Daoy (cell line): ENCODE measurements around the gene TAS2R13. TPM values are rescaled to one million over a fixed set of nuclear protein-coding genes. Genes with fewer than 3 reads are reported as not detected.

ENCODE experiments used
- DNase-seq: peaks from one replicate; pipeline ENCODE4 v3.0.0-alpha.2; 2015; ENCODE audit warnings: low read depth
- total RNA-seq: library from RNA; depleted of rRNA; stranded (reverse); fragments of >200 nt; shearing (Covaris generic); gene quantifications from 2 replicates; pipeline ENCODE4 v1.2.3, GENCODE V29; 2014; rRNA removed

The TAS2R13 gene
- total RNA-seq, 1 experiment from 2014 or later, result 0.29 TPM

- DNase-seq, result no peak
Observed at GRCh38 chr12:10873378-10873777, 36.0 kb downstream of the TAS2R13 start.

DNA sequence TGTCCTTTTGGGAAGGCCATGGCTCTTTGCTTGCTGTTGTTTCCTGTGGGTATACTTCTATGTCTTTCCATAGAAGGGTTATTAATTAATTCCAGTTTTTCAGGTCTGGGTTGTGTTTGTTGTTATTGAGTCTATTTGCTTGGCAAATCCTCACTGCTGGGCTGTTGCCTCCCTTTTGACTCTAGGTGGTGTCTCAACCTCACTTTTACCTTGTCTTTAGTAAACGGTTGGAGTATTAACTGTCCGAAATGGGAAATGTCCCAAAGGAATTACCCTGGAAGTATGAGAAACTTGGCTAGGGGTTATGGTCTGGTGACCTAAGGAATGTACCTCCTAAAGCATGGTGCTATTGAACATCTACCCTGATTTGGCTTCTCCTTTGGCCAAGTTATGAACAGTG is 42.0 kb downstream of the TAS2R13 start:
- no peak for DNase-seq

DNA sequence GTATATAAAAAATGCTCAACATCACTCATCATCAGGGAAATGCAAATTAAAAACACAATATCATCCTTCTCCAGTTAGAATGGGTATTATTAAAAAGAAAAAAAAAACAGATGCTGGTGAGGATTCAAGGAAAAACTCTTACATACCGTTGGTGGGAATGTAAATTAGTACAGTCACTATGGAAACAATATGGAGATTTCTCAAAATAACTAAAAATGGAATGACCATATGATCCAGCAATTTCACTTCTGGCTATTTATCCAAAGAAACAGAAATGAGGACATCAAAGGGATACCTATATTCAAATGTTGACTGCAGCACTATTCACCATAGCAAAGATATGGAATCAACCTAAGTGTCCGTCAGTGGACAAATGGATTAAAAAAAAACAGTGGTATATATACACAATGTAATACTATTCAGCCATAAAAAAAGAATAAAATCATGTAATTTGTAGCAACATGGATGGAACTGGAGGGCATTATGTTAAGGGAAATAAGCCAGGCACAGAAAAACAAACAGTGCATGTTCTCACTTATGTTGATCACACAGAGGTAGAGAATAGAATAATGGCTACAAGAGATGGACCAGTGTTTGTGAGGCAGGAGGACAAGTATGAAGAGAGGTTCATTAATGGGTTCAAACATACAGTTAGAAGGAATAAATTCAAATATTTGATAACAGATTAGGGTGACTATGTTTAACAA is 45.7 kb downstream of the TAS2R13 start:
- DNase-seq, result no peak

DNA sequence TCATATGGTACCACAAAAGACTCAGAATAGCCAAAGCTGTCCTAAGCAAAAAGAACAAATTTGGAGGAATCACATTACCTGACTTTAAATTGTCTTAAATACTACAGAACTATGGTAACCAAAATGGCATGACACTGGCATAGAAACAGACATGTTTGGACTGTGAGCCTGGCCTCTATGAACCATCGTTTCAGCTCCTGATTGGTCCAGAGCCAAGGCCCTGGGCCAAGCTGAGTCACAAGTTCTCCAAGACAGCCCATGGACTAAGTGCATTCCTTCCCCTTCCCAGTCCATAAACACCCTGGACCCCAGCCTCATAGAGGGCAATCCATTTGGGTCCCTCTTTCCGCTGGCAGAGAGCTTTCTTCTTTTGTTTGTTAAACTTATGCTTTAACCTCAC is 48.0 kb downstream of the TAS2R13 start:
- no peak for DNase-seq

Other genes with a start within 250 kb of the TAS2R13 start
- 0.17 and 1.0 TPM in 2 replicates for gene STYK1, start 235.5 kb downstream of the TAS2R13 start, total RNA-seq
- 25.3 and 27.6 TPM in 2 replicates for gene YBX3, start 186.2 kb downstream of the TAS2R13 start, total RNA-seq
- gene TAS2R7, start 106.9 kb downstream of the TAS2R13 start, total RNA-seq, result not detected in 2 replicates
- gene TAS2R8, start 102.3 kb downstream of the TAS2R13 start, total RNA-seq, result not detected in 2 replicates
- not detected in 2 replicates for gene TAS2R9, start 99.4 kb downstream of the TAS2R13 start, total RNA-seq
- not detected in 2 replicates for gene TAS2R10, start 83.2 kb downstream of the TAS2R13 start, total RNA-seq
- gene PRR4, start 60.1 kb downstream of the TAS2R13 start, total RNA-seq, result 0.74 TPM in 1 of 2 replicates, not detected in the other
- gene PRH1, start 25.3 kb downstream of the TAS2R13 start, total RNA-seq, result 1.1 and 6.4 TPM in 2 replicates
- not detected in 2 replicates for gene PRH2, start 19.7 kb upstream of the TAS2R13 start, total RNA-seq
- 0.15 TPM in 1 of 2 replicates, not detected in the other for gene TAS2R14, start 29.7 kb upstream of the TAS2R13 start, total RNA-seq
- 0.34 TPM in 1 of 2 replicates, not detected in the other for gene TAS2R50, start 77.3 kb upstream of the TAS2R13 start, total RNA-seq
- 0.74 TPM in 1 of 2 replicates, not detected in the other for gene TAS2R20, start 88.7 kb upstream of the TAS2R13 start, total RNA-seq
- 9.0 TPM in 1 of 2 replicates, not detected in the other for gene TAS2R19, start 113.1 kb upstream of the TAS2R13 start, total RNA-seq
- 0.97 TPM in 1 of 2 replicates, not detected in the other for gene TAS2R31, start 121.8 kb upstream of the TAS2R13 start, total RNA-seq
- not detected in 2 replicates for gene TAS2R46, start 152.7 kb upstream of the TAS2R13 start, total RNA-seq
- 1.6 TPM in 1 of 2 replicates, not detected in the other for gene TAS2R43, start 182.8 kb upstream of the TAS2R13 start, total RNA-seq
- gene TAS2R30, start 225.1 kb upstream of the TAS2R13 start, total RNA-seq, result 0.46 TPM in 1 of 2 replicates, not detected in the other